Thoracic aorta (tissue), 2 donors: ENCODE measurements around the gene DNASE1. TPM values are rescaled to one million over a fixed set of nuclear protein-coding genes. Genes with fewer than 3 reads are reported as not detected.

Experiments used
- ATAC-seq: fragments of 150-250 bp; one replicate; pipeline ENCODE4 v1.8.0; 2017; ENCODE audit warnings: low read depth; ENCODE audit not compliant: insufficient number of reproducible peaks, low FRiP score
- DNase-seq: peaks from one replicate; pipeline ENCODE4 v3.0.0-alpha.2; 2020; ENCODE audit warnings: low spot score
- H3K27ac ChIP-seq, 2 donors: fragments of 200-600 bp; sonication (generic); 1 replicate in 1 of 2; 2 replicates in 1 of 2; pipeline ENCODE4 v1.5.1; 2016; ENCODE audit warnings: mild to moderate bottlenecking in 2 of 2, moderate library complexity in 2 of 2
- H3K27me3 ChIP-seq: fragments of 200-600 bp; sonication (generic); replicated peaks from 2 replicates; pipeline ENCODE4 v1.6.0; 2016; ENCODE audit warnings: mild to moderate bottlenecking; ENCODE audit not compliant: insufficient read depth
- H3K36me3 ChIP-seq: fragments of 200-600 bp; sonication (generic); one replicate; pipeline ENCODE4 v1.5.1; 2016
- H3K4me1 ChIP-seq, 2 donors: fragments of 200-600 bp; sonication (generic); 1 replicate in 1 of 2; 2 replicates in 1 of 2; pipeline versions ENCODE4 v1.5.1 to v1.6.0; 2016; ENCODE audit warnings: low read depth in 2 of 2, mild to moderate bottlenecking in 1 of 2; ENCODE audit not compliant: control insufficient read depth in 1 of 2
- H3K4me3 ChIP-seq: fragments of 200-600 bp; sonication (generic); 2 replicates; pipeline ENCODE4 v1.5.1; 2016; ENCODE audit warnings: mild to moderate bottlenecking
- H3K9me3 ChIP-seq: fragments of 200-600 bp; sonication (generic); 2 replicates; pipeline ENCODE4 v1.5.1; 2016
- total RNA-seq, 2 donors: library from RNA; depleted of rRNA; stranded (reverse); fragments of >200 nt; gene quantifications; one replicate each; pipeline versions ENCODE4 v1.1.0 to v1.2.3, GENCODE V29; 2016
- TF ChIP-seq, protein P1 (sequence below): fragments of 200-600 bp; sonication (generic); IDR thresholded peaks from one replicate; pipeline ENCODE4 v1.5.1; 2019; ENCODE audit warnings: antibody characterized with exemption

DNASE1 gene
- total RNA-seq, 2 donors from 2014 or later, result 17.4 to 22.9 TPM

DNA sequence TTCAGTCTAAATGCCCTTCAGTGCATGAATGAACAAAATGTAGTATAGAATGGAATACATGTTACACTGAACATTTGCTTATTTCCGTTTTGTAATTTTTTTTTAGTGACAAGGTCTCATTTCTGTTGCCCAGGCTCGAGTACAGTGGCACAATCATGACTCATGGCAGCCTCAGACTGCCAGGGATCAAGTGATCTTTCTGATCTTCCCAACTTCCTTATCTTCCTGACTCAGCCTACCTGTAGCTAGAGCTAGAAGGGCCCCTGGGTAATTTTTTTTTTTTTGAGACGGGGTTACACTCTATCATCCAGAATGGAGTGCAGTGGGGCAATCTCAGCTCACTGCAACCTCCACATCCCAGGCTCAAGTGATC is 35.7 kb upstream of the DNASE1 start:
- Histone ChIP-seq H3K4me1 (no peaks in the 10 kb centered on the region), H3K9me3 (no peaks in the 10 kb centered on the region), H3K27ac (no peak overlapping the region), H3K36me3 (no peaks in the 10 kb centered on the region), H3K4me3 (no peak overlapping the region), H3K27me3 (no peaks in the 10 kb centered on the region)
- DNase-seq (no peak), ATAC-seq (no peak)
- TF ChIP-seq, protein P1, sequence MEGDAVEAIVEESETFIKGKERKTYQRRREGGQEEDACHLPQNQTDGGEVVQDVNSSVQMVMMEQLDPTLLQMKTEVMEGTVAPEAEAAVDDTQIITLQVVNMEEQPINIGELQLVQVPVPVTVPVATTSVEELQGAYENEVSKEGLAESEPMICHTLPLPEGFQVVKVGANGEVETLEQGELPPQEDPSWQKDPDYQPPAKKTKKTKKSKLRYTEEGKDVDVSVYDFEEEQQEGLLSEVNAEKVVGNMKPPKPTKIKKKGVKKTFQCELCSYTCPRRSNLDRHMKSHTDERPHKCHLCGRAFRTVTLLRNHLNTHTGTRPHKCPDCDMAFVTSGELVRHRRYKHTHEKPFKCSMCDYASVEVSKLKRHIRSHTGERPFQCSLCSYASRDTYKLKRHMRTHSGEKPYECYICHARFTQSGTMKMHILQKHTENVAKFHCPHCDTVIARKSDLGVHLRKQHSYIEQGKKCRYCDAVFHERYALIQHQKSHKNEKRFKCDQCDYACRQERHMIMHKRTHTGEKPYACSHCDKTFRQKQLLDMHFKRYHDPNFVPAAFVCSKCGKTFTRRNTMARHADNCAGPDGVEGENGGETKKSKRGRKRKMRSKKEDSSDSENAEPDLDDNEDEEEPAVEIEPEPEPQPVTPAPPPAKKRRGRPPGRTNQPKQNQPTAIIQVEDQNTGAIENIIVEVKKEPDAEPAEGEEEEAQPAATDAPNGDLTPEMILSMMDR, result no peak

DNA sequence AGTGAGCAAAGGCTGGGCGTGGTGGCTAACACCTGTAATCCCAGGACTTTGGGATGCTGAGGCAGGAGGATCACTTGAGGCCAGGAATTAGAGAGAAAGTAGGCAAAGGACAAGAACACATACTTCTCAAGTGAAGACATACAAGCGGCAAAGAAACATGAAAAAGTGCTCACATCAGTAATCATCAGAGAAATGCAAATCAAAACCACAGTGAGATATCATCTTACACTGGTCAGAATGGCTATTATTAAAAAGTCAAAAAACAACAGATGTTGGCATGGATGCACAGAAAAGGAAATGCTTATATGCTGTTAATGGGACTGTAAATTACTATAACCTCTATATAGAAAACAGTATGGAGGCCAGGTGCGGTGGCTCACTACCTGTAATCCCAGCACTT is 30.8 kb upstream of the DNASE1 start:
- Histone ChIP-seq H3K4me1 (no peaks in the 10 kb centered on the region), H3K4me3 (no peak overlapping the region), H3K27ac (no peak overlapping the region), H3K9me3 (no peaks in the 10 kb centered on the region), H3K27me3 (no peaks in the 10 kb centered on the region), H3K36me3 (no peaks in the 10 kb centered on the region)
- TF ChIP-seq, protein P1, result no peak
- ATAC-seq (no peak), DNase-seq (no peak)

DNA sequence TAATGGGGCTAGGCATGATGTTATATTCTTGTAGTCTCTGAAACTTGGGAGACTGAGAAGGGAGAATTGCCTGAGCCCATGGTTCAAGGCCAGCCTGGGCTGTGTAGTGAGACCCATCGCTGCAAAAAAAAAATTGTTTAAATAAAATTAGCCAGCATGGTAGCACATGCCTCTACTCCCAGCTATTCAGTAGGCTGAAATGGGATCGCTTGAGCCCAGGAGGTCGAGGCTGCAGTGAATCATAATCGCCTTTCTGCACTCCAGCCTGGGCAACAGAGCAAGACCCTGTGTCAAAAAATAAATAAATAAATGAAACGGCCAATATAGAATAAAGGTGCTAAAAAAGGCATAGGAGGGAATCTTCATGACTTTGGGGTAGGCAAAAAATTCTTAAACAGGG is 29.2 kb upstream of the DNASE1 start:
- Histone ChIP-seq H3K27me3 (no peaks in the 10 kb centered on the region), H3K4me3 (no peak overlapping the region), H3K9me3 (no peaks in the 10 kb centered on the region), H3K4me1 (no peaks in the 10 kb centered on the region), H3K27ac (no peak overlapping the region), H3K36me3 (no peaks in the 10 kb centered on the region)
- no peak for DNase-seq
- TF ChIP-seq, protein P1, result no peak
- ATAC-seq, result no peak

DNA sequence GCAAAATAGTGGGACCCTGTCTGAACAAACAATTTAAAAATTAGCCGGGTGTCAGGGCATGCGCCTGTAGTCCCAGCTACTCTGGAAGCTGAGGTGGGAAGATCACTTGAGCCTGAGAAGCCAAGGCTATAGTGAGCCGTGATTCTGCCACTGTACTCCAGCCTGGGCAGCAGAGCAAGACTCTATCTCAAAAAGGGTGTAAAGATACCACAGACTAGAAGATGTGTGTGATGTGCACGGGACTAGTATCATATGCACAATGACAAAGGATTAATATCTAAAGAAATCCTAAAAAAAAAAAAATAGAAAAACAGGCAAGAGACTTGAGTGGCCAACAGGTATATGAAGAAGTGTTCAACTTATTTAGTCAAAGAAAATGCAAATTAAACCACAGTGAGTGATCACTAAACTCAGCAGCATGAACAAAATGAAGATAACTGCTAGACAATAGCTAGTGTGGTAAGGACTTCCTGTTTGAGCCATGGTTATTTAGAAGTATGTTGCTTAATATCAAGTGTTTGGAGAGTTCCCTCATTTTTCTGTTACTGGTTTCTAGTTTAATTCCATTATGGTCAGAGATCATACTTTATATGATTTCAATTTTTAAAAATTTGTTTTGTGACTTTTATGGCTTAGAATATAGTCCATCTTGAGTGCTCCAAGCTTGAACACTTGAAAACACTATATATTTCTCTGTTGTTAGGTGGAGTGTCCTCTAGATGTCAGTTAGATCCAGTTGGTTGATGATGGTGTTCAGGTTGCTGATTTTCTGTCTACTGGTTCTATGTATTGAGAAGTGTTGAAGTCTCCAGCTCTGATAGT is 28.4 kb upstream of the DNASE1 start:
- no peak overlapping the region for H3K4me3 ChIP-seq
- DNase-seq, result no peak
- no peaks in the 10 kb centered on the region for H3K27me3 ChIP-seq
- H3K4me1 ChIP-seq, result no peaks in the 10 kb centered on the region
- H3K9me3 ChIP-seq, result no peaks in the 10 kb centered on the region
- H3K36me3 ChIP-seq, result no peaks in the 10 kb centered on the region
- TF ChIP-seq, protein P1, result no peak
- no peak for ATAC-seq
- no peak overlapping the region for H3K27ac ChIP-seq

DNA sequence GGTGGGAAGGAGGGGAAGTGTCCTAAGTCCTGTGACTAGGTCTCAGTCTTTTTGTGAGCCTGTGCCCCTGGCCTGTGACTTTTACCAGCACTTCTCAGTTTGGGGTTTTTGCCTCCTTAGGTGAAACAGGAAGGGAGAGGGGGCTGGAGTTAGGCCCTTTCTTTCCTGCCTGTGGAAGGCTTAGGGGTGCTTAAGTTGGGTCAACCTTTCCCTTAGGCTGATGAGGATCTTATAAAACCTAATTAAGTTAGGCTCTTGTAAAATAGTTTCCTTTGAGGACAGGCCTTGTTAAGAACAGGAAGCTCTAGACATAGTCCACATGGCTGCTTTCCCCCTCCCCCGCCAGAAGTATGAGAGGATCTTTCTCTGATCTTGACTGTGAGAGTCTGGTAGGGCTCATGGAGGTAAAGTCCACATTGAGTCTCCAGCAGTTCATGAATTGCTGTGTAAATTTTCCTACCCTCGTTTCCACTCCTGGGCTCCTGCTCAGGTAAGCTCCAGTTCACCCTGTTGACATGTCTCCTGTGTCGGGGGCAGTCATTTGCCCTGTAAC is 17.0 kb upstream of the DNASE1 start:
- Histone ChIP-seq H3K9me3 (no peaks in the 10 kb centered on the region), H3K27ac (no peak overlapping the region), H3K4me1 (no peaks in the 10 kb centered on the region), H3K36me3 (peaks cover 10% of the 10 kb centered on the region), H3K27me3 (no peaks in the 10 kb centered on the region), H3K4me3 (no peak overlapping the region)
- TF ChIP-seq, protein P1, result no peak
- DNase-seq, result no peak
- ATAC-seq, result no peak
